Endothelial cell of umbilical vein (primary cell): ENCODE data around the gene DOP1B. TPM values are rescaled to one million over a fixed set of nuclear protein-coding genes. Genes with fewer than 3 reads are reported as not detected.

Source experiments
- BruUV-seq: library from RNA; stranded (reverse); fragments of 400-500 nt; replicated peaks from 2 replicates; lab custom pipeline; 2021; lab: Mats Ljungman, UMichigan
- CTCF ChIA-PET: fragments of 300-600, 350-600 bp; sonication (Branson Sonifier 250); formaldehyde crosslinking; loops from one replicate; lab custom pipeline; 2021; ENCODE audit warnings: antibody characterized with exemption, inconsistent platforms; lab: Charles Lee
- POLR2A ChIA-PET: fragments of 300-600, 350-600 bp; sonication (Branson Sonifier 250); formaldehyde crosslinking; loops from one replicate; lab custom pipeline; 2021; ENCODE audit warnings: antibody characterized with exemption, inconsistent platforms; lab: Charles Lee
- DNase-seq: peaks from one replicate; pipeline ENCODE4 v3.0.0-alpha.2; 2011; ENCODE audit warnings: low read depth, low spot score
- FAIRE-seq: peaks from 2 replicates; lab custom pipeline; 2011; peaks lifted over from hg19 to GRCh38; lab: Jason Lieb, UNC
- H2AFZ ChIP-seq: 2 replicates; pipeline ENCODE4 v1.6.0; 2012; ENCODE audit warnings: low read depth, low read length, control low read depth, inconsistent platforms
- H3K27ac ChIP-seq: 2 replicates; pipeline ENCODE4 v1.5.1; 2011; ENCODE audit warnings: low read depth, mild to moderate bottlenecking, control low read depth, low read length, moderate library complexity; ENCODE audit not compliant: insufficient read depth
- H3K27me3 ChIP-seq, 2 experiments: 2 replicates each; pipeline versions ENCODE4 v1.6.0 to v1.6.1; 2011; ENCODE audit warnings: low read length in 2 of 2, mixed read lengths in 1 of 2; ENCODE audit not compliant: control insufficient read depth in 2 of 2, insufficient read depth in 2 of 2
- H3K36me3 ChIP-seq, 2 experiments: 2 replicates in 1 of 2; 3 replicates in 1 of 2; pipeline ENCODE4 v1.5.1; 2011; ENCODE audit warnings: low read length in 2 of 2, mild to moderate bottlenecking in 1 of 2, moderate library complexity in 1 of 2; ENCODE audit not compliant: control insufficient read depth in 2 of 2, insufficient read depth in 2 of 2; ENCODE audit errors: extremely low read depth in 1 of 2
- H3K4me1 ChIP-seq: 3 replicates; pipeline ENCODE4 v1.5.1; 2011; ENCODE audit warnings: mild to moderate bottlenecking, low read length; ENCODE audit not compliant: control insufficient read depth, insufficient read depth; ENCODE audit errors: extremely low read depth
- H3K4me2 ChIP-seq: 2 replicates; pipeline ENCODE4 v1.6.1; 2011; ENCODE audit warnings: low read length, control low read depth, mixed read lengths; ENCODE audit not compliant: insufficient read depth
- H3K4me3 ChIP-seq, 3 experiments: fragments of 200-600 bp in 1 of 3; sonication (generic), shearing (Covaris generic) in 1 of 3; replicated peaks in 1 of 3; 2 replicates each; pipeline ENCODE4 v1.5.1; 2011 to 2016; ENCODE audit warnings: control low read depth in 3 of 3, low read length in 3 of 3, mild to moderate bottlenecking in 2 of 3, inconsistent platforms in 1 of 3, low read depth in 1 of 3, moderate library complexity in 1 of 3; ENCODE audit not compliant: insufficient read depth in 1 of 3
- H3K79me2 ChIP-seq: 2 replicates; pipeline ENCODE4 v1.6.0; 2012; ENCODE audit warnings: low read length, inconsistent platforms; ENCODE audit not compliant: control insufficient read depth, insufficient read depth
- H3K9ac ChIP-seq: replicated peaks from 2 replicates; pipeline ENCODE3; 2011; ENCODE audit warnings: low read length, control low read depth; ENCODE audit not compliant: insufficient read depth; ENCODE audit errors: extremely low read depth
- H3K9me1 ChIP-seq: replicated peaks from 3 replicates; pipeline ENCODE4 v1.6.0; 2011; ENCODE audit warnings: mild to moderate bottlenecking, low read length; ENCODE audit not compliant: control insufficient read depth, insufficient read depth; ENCODE audit errors: extremely low read depth
- H3K9me3 ChIP-seq: replicated peaks from 2 replicates; pipeline ENCODE4 v1.5.1; 2012; ENCODE audit warnings: low read length, inconsistent platforms; ENCODE audit not compliant: control insufficient read depth, insufficient read depth
- H4K20me1 ChIP-seq: replicated peaks from 2 replicates; pipeline ENCODE3; 2011; ENCODE audit warnings: mild to moderate bottlenecking, low read length; ENCODE audit not compliant: control insufficient read depth, insufficient read depth; ENCODE audit errors: extremely low read depth
- CTCF ChIP-seq, 2 donors: IDR thresholded peaks; 1 replicate in 1 of 2; 2 replicates in 1 of 2; pipeline ENCODE4 v1.5.1; 2011; ENCODE audit warnings: low read length in 2 of 2, mild to moderate bottlenecking in 2 of 2, moderate library complexity in 2 of 2, control low read depth in 1 of 2, inconsistent platforms in 1 of 2, low read depth in 1 of 2; ENCODE audit not compliant: insufficient read depth in 1 of 2; ENCODE audit errors: extremely low read depth in 1 of 2
- MAX ChIP-seq: IDR thresholded peaks from 2 replicates; pipeline ENCODE4 v1.6.1; 2011; ENCODE audit not compliant: insufficient read depth, insufficient read length
- MYC ChIP-seq: IDR thresholded peaks from one replicate; pipeline ENCODE4 v1.6.1; 2011; ENCODE audit warnings: mild to moderate bottlenecking, low read depth, low read length
- POLR2AphosphoS5 ChIP-seq: IDR thresholded peaks from 2 replicates; pipeline ENCODE4 v1.6.1; 2012; ENCODE audit warnings: low read depth, mild to moderate bottlenecking, control low read depth, low read length, moderate library complexity; ENCODE audit not compliant: insufficient read depth
- dilution Hi-C: fragments of 300-500 bp; cut with MboI; formaldehyde crosslinking; loops from one replicate; pipeline ENCODE4 v1.15.0; 2019; ENCODE audit warnings: low sequenced_read_pairs; ENCODE audit not compliant: extremely low pct_ligation_motif_present
- intact Hi-C: fragments of 100-400 bp; cut with micrococcal nuclease; formaldehyde crosslinking; loops from one replicate; pipeline ENCODE4 v1.10.0; 2022
- polyA plus RNA-seq, 4 experiments: library from polyadenylated mRNA; depleted of rRNA in 3 of 4; stranded (reverse) in 3 of 4; unstranded in 1 of 4; fragments of >200 nt; gene quantifications; 2 replicates each; pipeline versions ENCODE4 v1.2.1 to v1.2.3, GENCODE V29; 2011 to 2012; ENCODE audit warnings: missing spikeins in 1 of 4
- total RNA-seq: library from RNA; stranded (reverse); gene quantifications from 2 replicates; pipeline ENCODE4 v1.2.3, GENCODE V29; 2021

Gene DOP1B
- total and polyA plus RNA-seq, 2 donors (not counting 3 experiments of a cell fraction or from before 2014, with no cell fraction given), result 3.7 to 9.9 TPM

GRCh38 chr21:36111238-36111637 lies 45.4 kb upstream of the DOP1B start:
- ChIA-PET CTCF (interaction anchor here (0.8 to 1.6 kb wide), 4 partner anchors 10 to 83 kb away, joined by 3 to 5 read pairs (median 3); partner anchors contain the start of gene CBR1), POLR2A (no interaction called here)
- Histone ChIP-seq H3K9ac (no peak overlapping the region), H3K27me3 (peaks cover 10 to 19% of the 10 kb centered on the region in 2 experiments), H3K9me3 (no peaks in the 10 kb centered on the region), H3K27ac (no peak overlapping the region), H4K20me1 (no peaks in the 10 kb centered on the region), H3K79me2 (no peaks in the 10 kb centered on the region), H3K9me1 (no peaks in the 10 kb centered on the region), H3K36me3 (no peaks in the 10 kb centered on the region), H2AFZ (no peak overlapping the region), H3K4me3 (no peak overlapping the region), H3K4me1 (no peaks in the 10 kb centered on the region), H3K4me2 (no peak overlapping the region)
- no TSS peak for BruUV-seq
- FAIRE-seq (no peak), DNase-seq (no peak)
- intact Hi-C loops (loop anchor here (5.0 kb wide), 2 partner anchors 49 to 169 kb away; partner anchors contain the start of gene SETD4), dilution Hi-C loops (no loop called here)
- no peak for TF ChIP-seq POLR2AphosphoS5
- no peak for TF ChIP-seq MYC
- TF ChIP-seq CTCF (IDR thresholded peaks at IDR 0.05; ENCODE audit: extremely low read depth in 1 of 2, insufficient read depth in 1 of 2, low read depth in 1 of 2, low read length in 2 of 2), result no peak

GRCh38 chr21:36113647-36114428 lies 42.8 kb upstream of the DOP1B start:
- no peaks in the 10 kb centered on the region for H3K9me3 ChIP-seq
- DNase-seq, result no peak
- H3K27ac ChIP-seq, result no peak overlapping the region
- H4K20me1 ChIP-seq, result no peaks in the 10 kb centered on the region
- no peaks in the 10 kb centered on the region for H3K4me1 ChIP-seq
- dilution Hi-C loops, result no loop called here
- intact Hi-C loops, result loop anchor here (5.0 kb wide), 2 partner anchors 52 to 172 kb away; partner anchors contain the start of gene SETD4
- CTCF ChIA-PET, result interaction anchor here (0.7 to 3.3 kb wide), 8 partner anchors 10 to 1604 kb away, joined by 3 to 13 read pairs (median 4); no protein-coding TSS in a partner anchor
- no peak overlapping the region for H3K4me3 ChIP-seq
- no TSS peak for BruUV-seq
- H3K79me2 ChIP-seq, result no peaks in the 10 kb centered on the region
- no peak for FAIRE-seq
- no peak overlapping the region for H3K9ac ChIP-seq
- H3K9me1 ChIP-seq, result no peaks in the 10 kb centered on the region
- H3K27me3 ChIP-seq, result peaks cover 8 to 9% of the 10 kb centered on the region in 2 experiments
- POLR2A ChIA-PET, result interaction anchor here (0.6 kb wide), 1 partner anchor 37 kb away, joined by 3 read pairs; no protein-coding TSS in a partner anchor
- H3K4me2 ChIP-seq, result no peak overlapping the region
- no peak overlapping the region for H2AFZ ChIP-seq
- no peak for TF ChIP-seq CTCF (IDR thresholded peaks at IDR 0.05; ENCODE audit: extremely low read depth in 1 of 2, insufficient read depth in 1 of 2, low read depth in 1 of 2, low read length in 2 of 2)
- no peak for TF ChIP-seq MAX
- no peaks in the 10 kb centered on the region for H3K36me3 ChIP-seq
